AG04450 (cell line): ENCODE data around the gene EML6. TPM values are rescaled to one million over a fixed set of nuclear protein-coding genes. Genes with fewer than 3 reads are reported as not detected.

Source experiments
- CTCF ChIA-PET: fragments of 300-600, 350-600 bp; formaldehyde crosslinking; extraction: SDS; loops from one replicate; lab custom pipeline; 2022; ENCODE audit warnings: antibody characterized with exemption, inconsistent platforms; lab: Charles Lee
- POLR2A ChIA-PET: fragments of 350-600 bp; formaldehyde crosslinking; extraction: SDS; loops from one replicate; lab custom pipeline; 2021; ENCODE audit warnings: antibody characterized with exemption, inconsistent platforms; lab: Yijun Ruan, JAX
- DNase-seq: peaks from one replicate; pipeline ENCODE4 v3.0.0-alpha.2; 2011; ENCODE audit warnings: low read depth, low spot score
- H3K27ac ChIP-seq: one replicate; pipeline ENCODE4 v1.5.1; 2012; ENCODE audit warnings: low read depth, low read length, control low read depth
- H3K27me3 ChIP-seq: one replicate; pipeline ENCODE4 v1.6.0; 2012; ENCODE audit warnings: low read length; ENCODE audit not compliant: control insufficient read depth, insufficient read depth
- H3K4me3 ChIP-seq: 2 replicates; pipeline ENCODE4 v1.5.1; 2011; ENCODE audit warnings: mild to moderate bottlenecking, low read depth, low read length, control low read depth
- H3K9me3 ChIP-seq: 2 replicates; pipeline ENCODE4 v1.5.1; 2012; ENCODE audit warnings: low read length; ENCODE audit not compliant: control insufficient read depth, insufficient read depth
- CTCF ChIP-seq: IDR thresholded peaks from 2 replicates; pipeline ENCODE4 v1.5.1; 2011; ENCODE audit warnings: low read depth, low read length, control low read depth, inconsistent platforms
- polyA plus RNA-seq: library from polyadenylated mRNA; depleted of rRNA; stranded (reverse); fragments of >200 nt; gene quantifications from 2 replicates; pipeline ENCODE4 v1.2.3, GENCODE V29; 2011

The EML6 gene
- polyA plus RNA-seq, 1 experiment: 0.30 TPM

DNA sequence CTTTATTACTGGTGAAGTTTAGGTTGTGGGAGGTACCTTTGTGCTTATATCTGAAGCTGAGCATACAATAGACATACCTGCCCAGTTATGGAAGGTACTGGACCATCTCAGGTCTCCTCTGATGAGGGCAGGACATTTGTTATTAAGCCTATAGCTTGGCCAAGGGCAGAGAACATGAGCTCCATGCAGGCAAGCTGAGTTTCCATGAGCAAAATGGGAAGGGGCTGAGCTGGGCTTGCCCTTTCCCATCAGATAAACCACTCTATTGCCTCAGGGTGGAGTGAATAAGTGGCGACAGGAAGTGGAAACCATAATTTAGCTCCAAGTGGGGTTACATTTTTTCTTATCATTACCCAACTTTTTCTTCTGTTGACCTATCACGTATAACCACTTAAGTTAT lies 39.9 kb upstream of the EML6 start:
- CTCF ChIA-PET: no interaction called here
- Histone ChIP-seq H3K4me3 (no peak overlapping the region), H3K9me3 (no peaks in the 10 kb centered on the region), H3K27me3 (peaks cover 2% of the 10 kb centered on the region), H3K27ac (no peak overlapping the region)
- TF ChIP-seq CTCF: no peak
- POLR2A ChIA-PET: no interaction called here
- no peak for DNase-seq

DNA sequence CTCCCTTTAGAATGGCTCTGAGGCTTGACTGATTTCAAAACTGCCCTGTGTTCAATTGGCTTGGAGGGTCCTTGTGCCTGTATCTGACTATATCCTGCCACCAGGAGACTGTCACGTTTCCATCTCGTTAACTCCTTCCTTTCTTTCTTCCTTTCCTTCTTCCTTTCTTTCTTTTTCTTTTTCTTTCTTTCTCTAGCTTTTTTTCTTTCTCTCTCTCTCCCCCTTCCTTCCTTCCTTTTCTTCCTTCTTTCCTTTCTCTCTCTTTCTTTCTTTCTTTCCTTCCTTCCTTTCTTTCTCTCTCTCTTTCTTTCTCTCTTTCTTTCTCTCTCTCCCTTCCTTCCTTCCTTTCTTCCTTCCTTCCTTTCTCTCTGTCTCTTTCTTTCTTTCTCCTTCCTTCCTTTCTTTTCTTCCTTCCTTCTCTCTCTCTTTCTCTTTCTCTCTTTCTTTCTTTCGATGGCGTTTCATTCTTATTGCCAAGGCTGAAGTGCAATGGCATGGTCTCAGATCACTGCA lies 38.1 kb upstream of the EML6 start:
- no peak overlapping the region for H3K4me3 ChIP-seq
- no peaks in the 10 kb centered on the region for H3K9me3 ChIP-seq
- TF ChIP-seq CTCF: no peak
- ChIA-PET CTCF (no interaction called here), POLR2A (no interaction called here)
- no peak overlapping the region for H3K27ac ChIP-seq
- no peak for DNase-seq
- peaks cover 2% of the 10 kb centered on the region for H3K27me3 ChIP-seq

GRCh38 chr2:54687595-54688152 lies 35.8 kb upstream of the EML6 start:
- Histone ChIP-seq H3K27ac (no peak overlapping the region), H3K9me3 (no peaks in the 10 kb centered on the region), H3K4me3 (no peak overlapping the region), H3K27me3 (no peaks in the 10 kb centered on the region)
- ChIA-PET POLR2A (no interaction called here), CTCF (interaction anchor here (1.6 to 1.9 kb wide), 2 partner anchors 17 to 21 kb away, joined by 4 to 6 read pairs; no protein-coding TSS in a partner anchor)
- no peak for TF ChIP-seq CTCF
- DNase-seq: no peak

DNA sequence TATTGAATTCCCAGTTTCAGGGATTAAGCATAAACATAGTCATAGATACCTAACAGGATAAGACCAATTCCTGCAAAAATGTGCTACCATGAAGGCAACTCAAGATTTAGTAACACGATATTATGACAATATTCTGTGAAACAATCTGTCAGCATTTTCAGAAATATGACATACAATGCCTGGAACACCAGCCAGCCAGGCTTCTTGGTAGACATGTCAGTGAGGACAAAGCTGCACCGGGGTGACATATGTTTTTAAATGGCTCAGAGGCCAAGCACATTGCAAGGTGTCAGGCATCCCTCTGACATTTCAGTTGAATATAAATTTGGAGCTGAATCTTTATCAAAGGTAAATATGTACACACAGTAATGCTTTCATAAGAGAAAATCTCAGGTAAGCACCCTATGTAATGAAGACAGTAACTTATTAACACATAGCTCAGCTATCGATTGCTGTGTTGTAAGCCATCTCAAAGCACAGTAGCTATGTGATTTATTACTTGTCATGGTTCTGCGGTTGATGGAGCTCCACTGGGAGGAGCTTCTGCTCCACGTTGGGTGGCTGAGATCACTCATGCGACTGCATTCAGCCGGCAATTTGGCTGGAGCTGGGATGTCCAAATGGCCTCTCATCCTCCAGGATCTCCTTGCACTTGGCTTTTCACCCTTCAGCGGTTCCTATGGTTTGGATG lies 31.9 kb upstream of the EML6 start:
- Histone ChIP-seq H3K27me3 (no peaks in the 10 kb centered on the region), H3K27ac (no peak overlapping the region), H3K4me3 (no peak overlapping the region), H3K9me3 (no peaks in the 10 kb centered on the region)
- no peak for TF ChIP-seq CTCF
- ChIA-PET CTCF (interaction anchor here (3.6 kb wide), 1 partner anchor 13 kb away, joined by 15 read pairs; no protein-coding TSS in a partner anchor), POLR2A (no interaction called here)
- no peak for DNase-seq

DNA sequence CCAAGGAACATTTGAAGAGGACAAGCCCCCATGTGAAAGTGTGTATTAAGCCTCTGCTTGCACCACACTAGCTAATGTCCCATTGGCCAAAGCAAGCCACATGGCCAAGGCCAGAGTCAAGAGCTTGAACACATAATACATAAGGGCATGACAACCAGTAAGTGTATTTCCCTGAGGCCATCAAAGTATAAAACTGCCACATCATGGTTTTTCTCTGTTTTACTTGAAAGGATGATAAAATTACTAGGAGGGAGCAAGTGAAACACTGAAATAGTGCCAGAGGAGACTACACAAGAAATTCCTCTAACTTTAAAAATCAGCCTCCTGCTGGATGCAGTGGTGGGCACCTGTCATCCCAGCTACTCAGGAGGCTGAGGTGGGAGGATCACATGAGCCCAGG lies 30.9 kb upstream of the EML6 start:
- Histone ChIP-seq H3K9me3 (no peaks in the 10 kb centered on the region), H3K4me3 (no peak overlapping the region), H3K27me3 (no peaks in the 10 kb centered on the region), H3K27ac (no peak overlapping the region)
- DNase-seq: no peak
- CTCF ChIA-PET: interaction anchor here (3.6 kb wide), 1 partner anchor 12 kb away, joined by 15 read pairs; no protein-coding TSS in a partner anchor
- POLR2A ChIA-PET: no interaction called here
- no peak for TF ChIP-seq CTCF
